Neutrophil (primary cell): Measurements from ENCODE around the gene PCP2.

ENCODE experiments used
- H3K27ac ChIP-seq: fragments of 200-600 bp; sonication (generic); 2 replicates; pipeline ENCODE4 v1.5.1; 2016; ENCODE audit warnings: mild to moderate bottlenecking, moderate library complexity
- H3K27me3 ChIP-seq: fragments of 200-600 bp; sonication (generic); 2 replicates; pipeline ENCODE4 v1.6.0; 2016; ENCODE audit warnings: mild to moderate bottlenecking
- H3K36me3 ChIP-seq: fragments of 200-600 bp; sonication (generic); 2 replicates; pipeline ENCODE4 v1.5.1; 2017
- H3K4me1 ChIP-seq, 2 experiments: fragments of 200-600 bp in 1 of 2; sonication (generic) in 1 of 2; 1 replicate in 1 of 2; 2 replicates in 1 of 2; pipeline versions ENCODE4 v1.5.1 to v1.6.1; 2013 to 2016; ENCODE audit warnings: low read depth in 1 of 2, low read length in 1 of 2, mild to moderate bottlenecking in 1 of 2, moderate library complexity in 1 of 2; ENCODE audit not compliant: control insufficient read depth in 1 of 2, insufficient read depth in 1 of 2
- H3K4me3 ChIP-seq, 2 experiments: fragments of 200-600 bp in 1 of 2; sonication (generic) in 1 of 2; 1 replicate in 1 of 2; 2 replicates in 1 of 2; pipeline ENCODE4 v1.5.1; 2013 to 2016; ENCODE audit warnings: low read depth in 1 of 2, low read length in 1 of 2, mild to moderate bottlenecking in 1 of 2, moderate library complexity in 1 of 2
- H3K9me3 ChIP-seq: fragments of 200-600 bp; sonication (generic); 2 replicates; pipeline ENCODE4 v1.5.1; 2016
- CTCF ChIP-seq: fragments of 200-600 bp; sonication (generic); IDR thresholded peaks from 2 replicates; pipeline ENCODE4 v1.5.1; 2016; ENCODE audit warnings: antibody characterized with exemption

PCP2 gene

DNA sequence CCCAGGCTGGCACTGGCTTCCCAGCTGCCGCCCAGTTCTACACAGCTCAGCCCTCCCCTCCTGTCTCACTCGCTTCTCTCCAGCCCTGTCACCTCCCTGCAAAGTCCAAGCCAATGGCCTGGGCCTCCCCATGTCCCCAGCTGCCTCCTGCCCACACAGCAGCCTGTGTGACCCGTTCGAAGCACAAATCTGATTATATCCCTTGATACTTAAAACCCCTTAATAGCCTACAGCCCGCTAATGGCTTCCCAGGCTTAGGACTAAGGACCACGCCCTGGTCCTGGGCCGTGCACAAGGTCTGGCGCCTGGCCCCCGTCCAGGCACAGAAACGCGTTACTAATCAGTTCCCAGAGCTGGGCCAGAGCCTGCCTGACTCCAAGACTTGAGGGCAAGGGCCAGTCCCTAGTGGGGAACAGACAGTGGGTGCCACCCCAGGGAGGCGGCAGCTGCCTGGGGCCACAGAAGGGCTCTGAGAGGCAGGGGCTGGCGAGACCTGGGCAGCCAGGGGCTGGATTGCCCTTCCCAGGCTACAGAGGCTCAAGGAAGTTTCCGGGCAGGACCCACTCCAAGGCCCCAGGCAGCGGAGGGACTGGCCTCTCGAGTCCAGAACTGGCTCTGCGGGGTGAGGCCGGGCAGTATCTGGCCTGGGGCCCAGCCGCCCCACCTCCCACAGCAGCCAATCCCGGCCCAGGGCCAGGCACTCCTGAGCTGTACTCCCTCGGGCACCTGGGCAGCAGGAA lies 14.6 kb downstream of the PCP2 start:
- H3K27me3 ChIP-seq: no peaks in the 10 kb centered on the region
- TF ChIP-seq CTCF: no peak
- H3K9me3 ChIP-seq: no peaks in the 10 kb centered on the region
- peaks cover 15 to 25% of the 10 kb centered on the region in 2 experiments for H3K4me1 ChIP-seq
- no peak overlapping the region for H3K4me3 ChIP-seq
- H3K36me3 ChIP-seq: peaks cover 56% of the 10 kb centered on the region
- no peak overlapping the region for H3K27ac ChIP-seq

GRCh38 chr19:7618348-7618747 lies 15.2 kb downstream of the PCP2 start:
- Histone ChIP-seq H3K9me3 (no peaks in the 10 kb centered on the region), H3K36me3 (peaks cover 50% of the 10 kb centered on the region), H3K4me3 (peak overlapping the region in 1 of 2 experiments; percentile 27), H3K27ac (peak overlapping the region; percentile 59), H3K27me3 (no peaks in the 10 kb centered on the region), H3K4me1 (peaks cover 15 to 25% of the 10 kb centered on the region in 2 experiments)
- TF ChIP-seq CTCF: no peak

GRCh38 chr19:7617735-7618134 lies 15.8 kb downstream of the PCP2 start:
- Histone ChIP-seq H3K27me3 (no peaks in the 10 kb centered on the region), H3K36me3 (peaks cover 44% of the 10 kb centered on the region)

GRCh38 chr19:7617172-7617571 lies 16.3 kb downstream of the PCP2 start:
- H3K27me3 ChIP-seq: no peaks in the 10 kb centered on the region
- H3K36me3 ChIP-seq: peaks cover 38% of the 10 kb centered on the region
- peaks cover 15 to 25% of the 10 kb centered on the region in 2 experiments for H3K4me1 ChIP-seq
- no peak for TF ChIP-seq CTCF
- H3K4me3 ChIP-seq: no peak overlapping the region
- H3K27ac ChIP-seq: peak overlapping the region; percentile 59
- H3K9me3 ChIP-seq: no peaks in the 10 kb centered on the region

More at GRCh38 chr19:7617735-7618134, 15.8 kb downstream of the PCP2 start:
- H3K27ac ChIP-seq: peak overlapping the region; percentile 59
- peaks cover 15 to 25% of the 10 kb centered on the region in 2 experiments for H3K4me1 ChIP-seq
- no peaks in the 10 kb centered on the region for H3K9me3 ChIP-seq
- H3K4me3 ChIP-seq: peak overlapping the region in 1 of 2 experiments; percentile 27
- TF ChIP-seq CTCF: no peak

GRCh38 chr19:7614859-7615741 lies 18.4 kb downstream of the PCP2 start:
- H3K27ac ChIP-seq: no peak overlapping the region
- H3K4me1 ChIP-seq: peaks cover 15 to 25% of the 10 kb centered on the region in 2 experiments
- no peaks in the 10 kb centered on the region for H3K9me3 ChIP-seq
- no peak for TF ChIP-seq CTCF
- no peaks in the 10 kb centered on the region for H3K27me3 ChIP-seq
- no peak overlapping the region for H3K4me3 ChIP-seq
- peaks cover 17% of the 10 kb centered on the region for H3K36me3 ChIP-seq
